SU-DHL-6 (cell line): ENCODE results near the gene CPA3.

Experiments
- H2AFZ ChIP-seq: fragments of 200-600 bp; sonication (generic); 2 replicates; pipeline ENCODE4 v1.6.1; 2014; ENCODE audit warnings: low read depth, mild to moderate bottlenecking, moderate library complexity, mixed read lengths, antibody characterized with exemption, low read length; ENCODE audit not compliant: severe bottlenecking
- H3F3A ChIP-seq: fragments of 200-600 bp; shearing (Covaris generic); 2 replicates; pipeline ENCODE4 v1.6.0; 2016; ENCODE audit warnings: antibody characterized with exemption, mild to moderate bottlenecking; ENCODE audit not compliant: insufficient read depth
- H3K27ac ChIP-seq: fragments of 200-600 bp; sonication (generic); 2 replicates; pipeline ENCODE4 v1.5.1; 2016; ENCODE audit warnings: low read depth, mild to moderate bottlenecking, low read length, moderate library complexity, mixed read lengths
- H3K27me3 ChIP-seq: fragments of 200-600 bp; sonication (generic), shearing (Covaris generic); 2 replicates; pipeline ENCODE4 v1.6.0; 2014; ENCODE audit warnings: mild to moderate bottlenecking, low read length
- H3K36me3 ChIP-seq: fragments of 200-600 bp; sonication (generic); 2 replicates; pipeline ENCODE4 v1.6.1; 2014; ENCODE audit warnings: mild to moderate bottlenecking, low read length, mixed read lengths
- H3K4me2 ChIP-seq: fragments of 300-600, 200-600 bp; shearing (Covaris generic), sonication (generic); 2 replicates; pipeline ENCODE4 v1.6.0; 2014; ENCODE audit warnings: low read length, low read depth, mild to moderate bottlenecking; ENCODE audit not compliant: poor library complexity, severe bottlenecking
- H3K4me3 ChIP-seq: fragments of 200-600 bp; sonication (generic); 2 replicates; pipeline ENCODE4 v1.5.1; 2014; ENCODE audit warnings: antibody characterized with exemption, low read length, mild to moderate bottlenecking, mixed read lengths; ENCODE audit not compliant: insufficient read depth, poor library complexity, severe bottlenecking
- H3K79me2 ChIP-seq: fragments of 200-600 bp; sonication (generic); 2 replicates; pipeline ENCODE4 v1.6.1; 2014; ENCODE audit warnings: mild to moderate bottlenecking, low read length, moderate library complexity; ENCODE audit not compliant: insufficient read depth
- H3K9ac ChIP-seq: fragments of 200-600 bp; sonication (generic); 2 replicates; pipeline ENCODE4 v1.7.0; 2014; ENCODE audit warnings: mild to moderate bottlenecking, low read length
- H3K9me2 ChIP-seq: fragments of 200-600 bp; sonication (generic); replicated peaks from 2 replicates; pipeline ENCODE4 v1.6.1; 2014; ENCODE audit warnings: low read length; ENCODE audit not compliant: insufficient read depth
- H3K9me3 ChIP-seq: fragments of 200-600 bp; sonication (generic); 2 replicates; pipeline ENCODE4 v1.6.1; 2014; ENCODE audit warnings: low read length, mixed read lengths; ENCODE audit not compliant: insufficient read depth
- H4K20me1 ChIP-seq: fragments of 200-600 bp; sonication (generic); 2 replicates; pipeline ENCODE4 v1.6.1; 2014; ENCODE audit warnings: low read depth, mild to moderate bottlenecking, antibody characterized with exemption, low read length, moderate library complexity, mixed read lengths
- EZH2phosphoT487 ChIP-seq: fragments of 200-600 bp; sonication (generic), shearing (Covaris generic); conservative IDR thresholded peaks from 2 replicates; pipeline ENCODE4 v1.6.1; 2018; ENCODE audit warnings: mild to moderate bottlenecking, antibody characterized with exemption, low read length, moderate library complexity, mixed read lengths
- TF ChIP-seq, protein P1 (sequence below): fragments of 200-600 bp; sonication (generic); IDR thresholded peaks from one replicate; pipeline ENCODE4 v1.5.1; 2017; ENCODE audit warnings: antibody characterized with exemption, mild to moderate bottlenecking, low read length, moderate library complexity; ENCODE audit not compliant: insufficient read depth, poor library complexity, severe bottlenecking

The CPA3 gene

DNA sequence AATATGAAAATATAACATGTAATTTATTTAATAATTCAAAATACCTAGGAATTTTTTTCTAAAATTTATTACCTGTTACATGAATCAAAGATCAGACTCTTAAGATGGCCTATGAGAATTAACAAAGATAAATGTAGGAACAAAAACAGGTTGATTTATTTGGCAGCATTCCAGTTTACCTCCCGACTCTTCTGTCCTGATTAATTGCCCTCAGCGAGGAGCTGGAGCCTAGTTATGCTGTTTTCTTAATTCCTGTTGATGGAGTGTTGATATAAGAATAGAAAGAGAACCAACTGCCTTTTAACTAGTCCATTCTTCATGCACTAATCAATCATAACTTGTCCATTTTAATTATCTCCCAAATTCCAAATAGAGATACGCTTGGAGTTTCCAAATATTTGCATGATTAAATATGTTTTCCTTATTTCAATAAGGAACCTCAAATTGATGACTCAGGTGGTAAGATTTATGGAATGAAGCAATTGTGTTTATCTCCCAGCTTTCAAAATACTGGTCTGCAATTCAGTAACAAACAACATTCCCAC is 48.0 kb upstream of the CPA3 start:
- H3K36me3 ChIP-seq = no peaks in the 10 kb centered on the region
- no peaks in the 10 kb centered on the region for H3K79me2 ChIP-seq
- no peak overlapping the region for H3K4me3 ChIP-seq
- no peak overlapping the region for H3K9ac ChIP-seq
- no peaks in the 10 kb centered on the region for H3K9me3 ChIP-seq
- no peaks in the 10 kb centered on the region for H3K9me2 ChIP-seq
- TF ChIP-seq EZH2phosphoT487 = no peak
- TF ChIP-seq, protein P1, sequence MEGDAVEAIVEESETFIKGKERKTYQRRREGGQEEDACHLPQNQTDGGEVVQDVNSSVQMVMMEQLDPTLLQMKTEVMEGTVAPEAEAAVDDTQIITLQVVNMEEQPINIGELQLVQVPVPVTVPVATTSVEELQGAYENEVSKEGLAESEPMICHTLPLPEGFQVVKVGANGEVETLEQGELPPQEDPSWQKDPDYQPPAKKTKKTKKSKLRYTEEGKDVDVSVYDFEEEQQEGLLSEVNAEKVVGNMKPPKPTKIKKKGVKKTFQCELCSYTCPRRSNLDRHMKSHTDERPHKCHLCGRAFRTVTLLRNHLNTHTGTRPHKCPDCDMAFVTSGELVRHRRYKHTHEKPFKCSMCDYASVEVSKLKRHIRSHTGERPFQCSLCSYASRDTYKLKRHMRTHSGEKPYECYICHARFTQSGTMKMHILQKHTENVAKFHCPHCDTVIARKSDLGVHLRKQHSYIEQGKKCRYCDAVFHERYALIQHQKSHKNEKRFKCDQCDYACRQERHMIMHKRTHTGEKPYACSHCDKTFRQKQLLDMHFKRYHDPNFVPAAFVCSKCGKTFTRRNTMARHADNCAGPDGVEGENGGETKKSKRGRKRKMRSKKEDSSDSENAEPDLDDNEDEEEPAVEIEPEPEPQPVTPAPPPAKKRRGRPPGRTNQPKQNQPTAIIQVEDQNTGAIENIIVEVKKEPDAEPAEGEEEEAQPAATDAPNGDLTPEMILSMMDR = no peak
- H3F3A ChIP-seq = no peaks in the 10 kb centered on the region
- no peak overlapping the region for H2AFZ ChIP-seq
- no peak overlapping the region for H3K4me2 ChIP-seq
- H3K27ac ChIP-seq = no peak overlapping the region
- H3K27me3 ChIP-seq = no peaks in the 10 kb centered on the region
- no peaks in the 10 kb centered on the region for H4K20me1 ChIP-seq

DNA sequence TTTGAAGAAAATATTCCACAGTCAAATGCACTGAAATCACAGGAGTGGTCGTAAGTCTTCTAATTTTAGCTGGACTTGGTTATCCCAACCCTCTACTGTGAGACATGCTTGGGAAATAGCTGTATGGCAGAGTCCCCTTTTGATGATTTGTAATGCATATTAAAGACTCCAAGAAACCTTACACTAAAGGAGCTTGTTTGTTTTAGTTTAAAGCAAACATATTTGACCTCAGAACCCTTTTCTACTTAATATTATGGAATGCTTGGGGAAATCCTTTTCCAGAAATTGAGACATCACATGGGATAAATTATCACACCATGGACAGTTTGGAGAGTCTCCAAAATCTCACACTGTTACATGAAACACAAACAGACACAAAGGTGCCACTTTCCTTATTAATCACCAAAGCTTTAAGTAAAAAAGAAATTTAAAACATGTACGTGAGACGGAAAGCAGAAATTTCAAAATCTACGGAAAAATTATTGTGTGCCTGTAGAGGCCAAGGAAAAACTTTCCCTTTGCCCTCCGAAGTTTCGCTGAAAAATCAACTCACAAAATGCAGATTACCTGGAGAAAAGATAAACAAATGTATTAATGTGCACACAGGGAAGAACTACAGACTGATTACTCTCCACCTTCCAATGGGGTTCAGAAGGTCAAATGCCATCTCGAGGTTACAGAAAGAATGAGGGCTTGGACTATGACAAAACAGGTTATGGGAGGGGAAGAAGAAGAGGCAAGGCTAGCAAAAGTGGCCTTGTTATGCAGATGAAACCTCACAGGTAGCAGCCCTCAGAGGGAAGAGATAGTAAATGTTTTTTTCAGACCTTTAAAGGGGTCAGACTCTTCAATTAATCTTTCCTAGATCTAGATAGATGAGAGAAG is 44.5 kb upstream of the CPA3 start:
- Histone ChIP-seq H3F3A (no peaks in the 10 kb centered on the region), H3K9me3 (no peaks in the 10 kb centered on the region), H3K27me3 (no peaks in the 10 kb centered on the region), H3K9me2 (no peaks in the 10 kb centered on the region), H3K4me2 (no peak overlapping the region), H3K27ac (no peak overlapping the region), H4K20me1 (no peaks in the 10 kb centered on the region), H3K79me2 (no peaks in the 10 kb centered on the region), H3K9ac (no peak overlapping the region), H2AFZ (no peak overlapping the region), H3K4me3 (no peak overlapping the region), H3K36me3 (no peaks in the 10 kb centered on the region)
- TF ChIP-seq, protein P1 = no peak
- no peak for TF ChIP-seq EZH2phosphoT487

DNA sequence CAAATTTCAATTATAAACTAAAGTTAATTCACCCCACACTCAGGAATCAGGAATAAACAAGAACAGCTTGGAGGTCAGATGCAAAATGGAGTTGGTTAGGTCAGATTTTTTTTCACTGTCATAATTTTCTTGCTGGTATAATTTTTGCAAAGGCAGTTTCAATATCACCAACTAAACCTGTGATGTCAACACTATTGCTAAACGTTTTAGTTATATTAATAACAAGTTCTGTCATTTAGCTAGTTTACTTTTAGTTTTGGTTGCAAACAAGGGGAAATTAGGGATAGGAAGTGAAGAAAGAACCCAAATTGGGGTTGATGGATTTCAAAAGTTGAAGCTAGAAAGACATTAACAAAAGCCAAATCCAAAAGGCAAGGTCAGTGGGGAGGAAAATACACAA is 42.1 kb upstream of the CPA3 start:
- Histone ChIP-seq H3K27ac (no peak overlapping the region), H3K4me3 (no peak overlapping the region), H3K9ac (no peak overlapping the region), H3F3A (no peaks in the 10 kb centered on the region), H3K9me3 (no peaks in the 10 kb centered on the region), H2AFZ (no peak overlapping the region), H3K4me2 (no peak overlapping the region), H3K36me3 (no peaks in the 10 kb centered on the region), H3K27me3 (no peaks in the 10 kb centered on the region), H4K20me1 (no peaks in the 10 kb centered on the region), H3K79me2 (no peaks in the 10 kb centered on the region), H3K9me2 (no peaks in the 10 kb centered on the region)
- TF ChIP-seq, protein P1 = no peak
